Lower lobe of right lung (tissue), 2 donors: Measurements from ENCODE around the gene FAM171A1. TPM values are rescaled to one million over a fixed set of nuclear protein-coding genes. Genes with fewer than 3 reads are reported as not detected.
A peak's percentile ranks its signal among the peaks of the same experiment; 100 is the strongest.
"Not testable (repeated sequence)": the region's sequence is repeated elsewhere in the genome, so short reads cannot be mapped to it uniquely, and the experiment has no call there.

Source experiments
- ATAC-seq, 2 donors: fragments of 200-7000 bp; cut with Tn5 transposase; one replicate each; pipeline ENCODE4 v1.9.1; 2020 to 2022; ENCODE audit warnings: mild to moderate bottlenecking in 2 of 2, moderate library complexity in 2 of 2
- DNase-seq: peaks from one replicate; pipeline ENCODE4 v3.0.0-alpha.2; 2020
- H3K27ac ChIP-seq: fragments of 200-600 bp; one replicate; pipeline ENCODE4 v1.8.0; 2022
- H3K27me3 ChIP-seq: fragments of 200-600 bp; one replicate; pipeline ENCODE4 v1.8.0; 2022; ENCODE audit warnings: low read depth
- H3K36me3 ChIP-seq: fragments of 200-600 bp; one replicate; pipeline ENCODE4 v1.8.0; 2022; ENCODE audit warnings: mild to moderate bottlenecking
- H3K4me1 ChIP-seq: fragments of 200-600 bp; one replicate; pipeline ENCODE4 v1.8.0; 2022
- H3K4me3 ChIP-seq: fragments of 200-600 bp; one replicate; pipeline ENCODE4 v1.8.0; 2022; ENCODE audit warnings: mild to moderate bottlenecking
- H3K9me3 ChIP-seq: fragments of 200-600 bp; one replicate; pipeline ENCODE4 v1.8.0; 2022
- intact Hi-C: fragments of 100-400 bp; cut with DNase I; formaldehyde crosslinking; loops from one replicate; pipeline ENCODE4 v1.11.0; 2022
- total RNA-seq: library from RNA; stranded (reverse); fragmentation: NEBNext Ultra II Directional; extraction: Animal tissue kit (Norgen Biotek cat#: 25700); gene quantifications from one replicate; pipeline ENCODE4 v1.2.1, GENCODE V29; 2021
- TF ChIP-seq, protein P1 (sequence below): fragments of 200-600 bp; IDR thresholded peaks from one replicate; pipeline ENCODE4 v1.8.0; 2022; ENCODE audit warnings: antibody characterized with exemption, mild to moderate bottlenecking
- donor health status: DM: no; HTN: yes; CAD: no; lungs with severe emphysema.

The FAM171A1 gene
- total RNA-seq, 1 donor from 2014 or later = 14.0 TPM

DNA sequence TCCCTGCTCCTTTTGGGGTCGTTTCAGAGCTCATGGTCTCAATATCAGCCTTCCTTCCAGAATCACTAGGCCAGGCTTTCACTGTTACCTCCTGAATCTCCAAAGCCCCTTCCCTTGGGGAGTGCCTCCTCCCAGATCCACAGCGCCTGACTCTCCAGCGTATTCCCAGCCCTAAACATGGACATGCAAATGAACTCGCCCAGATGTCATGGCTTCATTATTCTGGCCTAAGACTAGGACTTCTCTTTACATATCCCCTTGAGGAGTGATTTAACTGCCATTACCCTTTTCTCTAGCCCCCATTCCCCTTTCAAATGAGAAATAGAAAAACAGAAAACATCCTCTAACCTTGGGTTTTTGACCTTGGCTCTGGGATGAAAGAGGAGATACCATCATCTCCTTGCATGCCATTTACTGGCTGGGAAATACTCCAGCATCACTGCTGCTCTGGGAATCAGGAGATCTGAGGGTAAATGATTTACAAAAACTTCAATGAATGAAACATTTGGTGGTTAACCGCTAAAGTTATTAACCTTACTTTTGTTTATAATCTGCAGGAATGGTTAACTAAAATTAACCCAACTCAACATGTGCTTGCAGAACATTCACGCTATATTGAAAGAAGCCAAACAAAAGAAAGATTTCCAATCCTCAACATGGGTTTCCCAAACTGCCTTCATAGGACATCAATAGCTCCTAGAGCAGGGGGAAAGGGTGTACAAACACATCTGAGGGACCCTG, 37.0 kb downstream of the FAM171A1 start:
- Histone ChIP-seq H3K4me1 (no peaks in the 10 kb centered on the region), H3K36me3 (no peaks in the 10 kb centered on the region), H3K27ac (no peak overlapping the region), H3K4me3 (no peak overlapping the region), H3K27me3 (no peaks in the 10 kb centered on the region), H3K9me3 (no peaks in the 10 kb centered on the region)
- intact Hi-C loops = no loop called here
- TF ChIP-seq, protein P1, sequence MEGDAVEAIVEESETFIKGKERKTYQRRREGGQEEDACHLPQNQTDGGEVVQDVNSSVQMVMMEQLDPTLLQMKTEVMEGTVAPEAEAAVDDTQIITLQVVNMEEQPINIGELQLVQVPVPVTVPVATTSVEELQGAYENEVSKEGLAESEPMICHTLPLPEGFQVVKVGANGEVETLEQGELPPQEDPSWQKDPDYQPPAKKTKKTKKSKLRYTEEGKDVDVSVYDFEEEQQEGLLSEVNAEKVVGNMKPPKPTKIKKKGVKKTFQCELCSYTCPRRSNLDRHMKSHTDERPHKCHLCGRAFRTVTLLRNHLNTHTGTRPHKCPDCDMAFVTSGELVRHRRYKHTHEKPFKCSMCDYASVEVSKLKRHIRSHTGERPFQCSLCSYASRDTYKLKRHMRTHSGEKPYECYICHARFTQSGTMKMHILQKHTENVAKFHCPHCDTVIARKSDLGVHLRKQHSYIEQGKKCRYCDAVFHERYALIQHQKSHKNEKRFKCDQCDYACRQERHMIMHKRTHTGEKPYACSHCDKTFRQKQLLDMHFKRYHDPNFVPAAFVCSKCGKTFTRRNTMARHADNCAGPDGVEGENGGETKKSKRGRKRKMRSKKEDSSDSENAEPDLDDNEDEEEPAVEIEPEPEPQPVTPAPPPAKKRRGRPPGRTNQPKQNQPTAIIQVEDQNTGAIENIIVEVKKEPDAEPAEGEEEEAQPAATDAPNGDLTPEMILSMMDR = no peak
- ATAC-seq = no peak
- no peak for DNase-seq

- H3K27me3 ChIP-seq, DNase-seq, H3K27ac ChIP-seq, ATAC-seq, H3K4me1 ChIP-seq, H3K36me3 ChIP-seq, intact Hi-C loops, H3K4me3 ChIP-seq, H3K9me3 ChIP-seq: not testable (repeated sequence)
These were observed 37.9 kb downstream of the FAM171A1 start for GRCh38 chr10:15333181-15333580.

DNA sequence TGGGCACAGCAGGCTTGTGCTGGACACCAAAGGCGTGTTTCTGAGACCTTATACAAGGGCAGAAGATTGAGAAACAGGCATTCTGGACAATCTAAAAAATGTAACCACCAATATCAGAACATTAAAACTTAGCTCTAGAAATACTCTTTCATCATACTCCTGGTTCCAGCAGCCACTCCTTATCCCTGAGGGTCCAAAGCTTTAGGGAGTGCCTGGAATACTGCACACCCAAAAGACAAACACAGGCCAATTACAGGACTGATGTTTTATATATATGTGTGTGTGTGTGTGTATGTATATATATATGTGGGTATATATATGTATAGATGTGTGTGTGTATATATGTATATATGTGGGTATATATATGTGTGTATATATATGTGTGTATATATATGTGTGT, 39.6 kb downstream of the FAM171A1 start:
- no peak for DNase-seq

GRCh38 chr10:15329437-15329836, 41.7 kb downstream of the FAM171A1 start:
- Histone ChIP-seq H3K36me3 (no peaks in the 10 kb centered on the region), H3K4me1 (no peaks in the 10 kb centered on the region), H3K4me3 (no peak overlapping the region), H3K27me3 (no peaks in the 10 kb centered on the region), H3K9me3 (no peaks in the 10 kb centered on the region), H3K27ac (no peak overlapping the region)
- intact Hi-C loops = no loop called here
- DNase-seq = no peak
- ATAC-seq = no peak
- TF ChIP-seq, protein P1 = no peak

More for the DNA sequence above, 39.6 kb downstream of the FAM171A1 start:
- Histone ChIP-seq H3K4me3 (no peak overlapping the region), H3K9me3 (no peaks in the 10 kb centered on the region), H3K36me3 (no peaks in the 10 kb centered on the region), H3K27me3 (no peaks in the 10 kb centered on the region), H3K4me1 (no peaks in the 10 kb centered on the region), H3K27ac (no peak overlapping the region)
- intact Hi-C loops = no loop called here
- ATAC-seq = no peak
- TF ChIP-seq, protein P1 = no peak

GRCh38 chr10:15325944-15326284, 45.2 kb downstream of the FAM171A1 start:
- Histone ChIP-seq H3K4me3 (no peak overlapping the region), H3K4me1 (peaks cover 7% of the 10 kb centered on the region), H3K27me3 (no peaks in the 10 kb centered on the region), H3K36me3 (no peaks in the 10 kb centered on the region), H3K9me3 (no peaks in the 10 kb centered on the region), H3K27ac (no peak overlapping the region)
- ATAC-seq (no peak), DNase-seq (no peak)
- TF ChIP-seq, protein P1 = no peak
- intact Hi-C loops = no loop called here

GRCh38 chr10:15325243-15325943, 45.7 kb downstream of the FAM171A1 start:
- TF ChIP-seq, protein P1 = no peak
- Histone ChIP-seq H3K36me3 (no peaks in the 10 kb centered on the region), H3K9me3 (no peaks in the 10 kb centered on the region), H3K4me3 (no peak overlapping the region), H3K4me1 (peaks cover 7% of the 10 kb centered on the region), H3K27me3 (no peaks in the 10 kb centered on the region), H3K27ac (no peak overlapping the region)
- DNase-seq (no peak), ATAC-seq (peak in 1 of 2 donors; percentile 33)
- intact Hi-C loops = no loop called here
